Hindlimb muscle (tissue), 1 donor: ENCODE measurements around the gene RBPJL. TPM values are rescaled to one million over a fixed set of nuclear protein-coding genes. Genes with fewer than 3 reads are reported as not detected.
A peak's percentile ranks its signal among the peaks of the same experiment; 100 is the strongest.

ENCODE experiments used
- DNase-seq: peaks from one replicate; pipeline ENCODE4 v3.0.0-alpha.2; 2013
- polyA plus RNA-seq: library from polyadenylated mRNA; unstranded; fragments of 120-200 nt; gene quantifications from one replicate; pipeline ENCODE4 v1.2.1, GENCODE V29; 2013; ENCODE audit not compliant: insufficient read length

RBPJL gene
- polyA plus RNA-seq, 1 donor = not detected

DNA sequence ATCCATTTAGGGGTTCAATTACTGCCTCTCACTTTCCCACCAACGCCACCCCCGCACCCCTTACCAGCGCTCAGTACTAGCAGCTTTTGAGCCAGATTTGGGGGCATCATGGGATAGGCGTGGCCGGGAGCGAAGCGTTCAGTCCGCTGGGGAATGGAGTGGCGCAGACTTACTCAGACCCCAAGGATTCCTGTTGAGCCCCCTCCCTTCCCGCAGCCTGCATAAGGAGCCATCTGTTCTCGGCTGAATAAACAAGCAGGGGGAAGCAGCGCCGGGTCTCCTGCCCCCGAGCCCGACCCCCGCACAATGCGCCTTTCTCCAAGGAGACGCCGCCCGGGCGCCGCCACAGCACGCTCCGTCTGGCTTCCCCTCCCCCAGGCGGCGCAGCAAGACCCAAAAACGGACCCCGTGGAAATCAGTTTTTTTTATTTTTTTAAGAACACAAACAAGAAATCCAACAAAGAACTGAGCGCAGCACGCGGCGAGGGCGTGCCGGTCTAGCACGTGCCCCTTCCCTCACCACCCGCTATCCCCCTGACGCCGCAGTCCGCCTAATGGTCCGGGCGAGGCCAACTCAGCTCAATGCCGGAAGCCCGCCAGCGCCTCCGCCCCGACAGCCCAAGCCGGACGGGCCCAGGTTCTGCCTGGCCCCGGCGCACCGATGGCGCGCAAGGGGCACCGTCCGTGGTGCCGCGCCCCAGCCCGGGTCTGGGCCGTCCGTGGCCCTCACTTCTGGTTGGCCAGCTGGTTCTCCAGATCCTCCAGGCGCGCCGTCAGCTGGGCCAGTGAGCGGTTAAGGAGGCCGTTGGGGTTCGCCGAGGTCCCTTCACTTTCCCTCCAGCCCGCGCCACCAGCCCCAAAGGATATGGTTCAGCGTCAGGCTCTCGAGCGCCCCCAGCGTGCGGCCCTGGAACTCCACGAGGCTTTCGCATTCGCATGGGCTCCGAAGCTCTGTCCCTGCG, 13.3 kb upstream of the RBPJL start:
- DNase-seq = peak; percentile 57

- DNase-seq = no peak
These were observed 12.7 kb upstream of the RBPJL start for GRCh38 chr20:45294003-45294368.

DNA sequence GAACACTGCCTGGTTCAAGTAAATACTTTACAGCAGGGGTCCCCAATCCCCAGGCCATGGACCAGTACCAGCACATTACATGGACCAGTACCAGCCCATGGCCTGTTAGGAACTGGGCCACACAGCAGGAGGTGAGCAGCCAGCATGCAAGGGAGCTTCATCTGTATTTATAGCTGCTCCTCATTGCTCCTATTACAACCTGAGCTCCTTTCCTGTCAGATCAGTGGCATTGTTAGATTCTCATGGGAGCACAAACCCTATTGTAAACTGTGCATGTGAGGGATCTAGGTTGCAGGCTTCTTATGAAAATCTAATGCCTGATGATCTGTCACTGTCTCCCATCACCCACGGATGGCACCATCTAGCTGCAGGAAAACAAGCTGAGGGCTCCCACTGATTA, 12.0 kb upstream of the RBPJL start:
- no peak for DNase-seq

- DNase-seq = no peak
These were observed 8.7 kb upstream of the RBPJL start for GRCh38 chr20:45297786-45298497.

DNA sequence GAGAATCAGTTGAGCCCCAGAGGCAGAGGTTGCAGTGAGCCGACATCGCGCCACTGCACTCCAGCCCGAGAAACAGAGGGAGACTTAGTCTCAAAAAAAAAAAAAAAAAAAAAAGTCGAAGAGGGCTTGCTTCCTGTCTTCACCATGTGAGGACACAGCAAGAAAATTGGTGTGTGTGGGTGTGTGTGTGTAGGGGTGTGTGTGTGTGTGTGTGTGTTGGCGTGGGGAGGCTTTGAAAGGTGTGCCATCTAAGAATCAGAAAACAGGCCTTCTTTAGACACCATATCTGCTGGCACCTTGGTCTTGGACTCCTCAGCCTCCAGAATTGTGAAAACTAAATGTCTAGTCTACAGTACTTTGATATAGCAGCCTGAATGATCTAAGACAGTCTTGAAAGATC, 6.9 kb upstream of the RBPJL start:
- DNase-seq = no peak

DNA sequence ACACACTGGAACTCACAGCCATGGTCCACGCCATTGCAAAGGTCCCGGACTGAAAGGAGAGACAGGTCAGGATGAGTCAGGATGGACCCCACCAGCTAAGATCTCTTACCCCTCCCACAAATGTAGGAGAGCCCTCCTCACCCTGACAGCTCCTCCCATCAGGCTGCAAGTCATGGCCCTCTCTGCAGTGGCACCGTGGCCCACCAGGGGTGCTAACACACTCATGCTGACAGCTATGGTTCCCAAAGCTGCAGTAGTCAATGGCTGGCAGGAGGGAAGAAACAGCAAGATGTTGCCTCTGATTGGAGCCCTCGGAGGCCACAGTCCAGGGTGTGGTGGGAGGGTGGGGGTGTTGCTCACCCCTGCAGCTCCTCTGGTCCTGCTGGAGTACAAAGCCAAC, 5.7 kb upstream of the RBPJL start:
- DNase-seq = no peak

- DNase-seq = no peak
These were observed 4.8 kb upstream of the RBPJL start for GRCh38 chr20:45301824-45302271.

GRCh38 chr20:45303586-45304463, 2.8 kb upstream of the RBPJL start:
- DNase-seq = no peak

- DNase-seq = no peak
These were observed 2.1 kb upstream of the RBPJL start for GRCh38 chr20:45304464-45304999.

- no peak for DNase-seq
These were observed 1.4 kb upstream of the RBPJL start for GRCh38 chr20:45305262-45305661.

DNA sequence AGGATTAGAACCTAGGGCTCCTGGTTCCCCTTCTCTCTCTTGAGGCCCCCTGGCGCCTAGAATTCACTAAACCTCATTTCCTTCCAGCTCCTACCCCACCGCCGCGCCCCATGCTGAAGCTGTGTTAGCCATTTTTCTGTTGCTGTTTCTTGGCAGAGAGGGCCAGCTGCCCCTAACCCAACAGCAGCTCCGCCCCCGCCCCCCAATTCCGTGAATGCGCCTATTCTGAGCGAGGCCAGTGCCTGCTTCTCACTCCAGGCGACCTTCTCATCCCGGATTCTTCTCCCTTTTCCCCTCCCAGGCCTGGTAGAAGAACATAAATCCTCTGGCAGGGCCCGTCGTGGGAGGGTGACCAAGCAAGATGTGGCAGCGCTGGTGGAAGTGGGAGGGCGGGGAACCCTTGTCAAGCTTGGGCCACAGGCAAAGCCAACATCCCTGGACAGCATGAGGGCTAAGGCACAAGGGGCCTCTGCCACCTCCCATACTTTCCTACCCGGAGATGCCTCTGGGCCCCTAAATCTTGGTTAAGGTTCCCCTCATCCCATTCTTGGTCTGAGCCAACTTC, 518 bp downstream of the RBPJL start:
- no peak for DNase-seq

DNA sequence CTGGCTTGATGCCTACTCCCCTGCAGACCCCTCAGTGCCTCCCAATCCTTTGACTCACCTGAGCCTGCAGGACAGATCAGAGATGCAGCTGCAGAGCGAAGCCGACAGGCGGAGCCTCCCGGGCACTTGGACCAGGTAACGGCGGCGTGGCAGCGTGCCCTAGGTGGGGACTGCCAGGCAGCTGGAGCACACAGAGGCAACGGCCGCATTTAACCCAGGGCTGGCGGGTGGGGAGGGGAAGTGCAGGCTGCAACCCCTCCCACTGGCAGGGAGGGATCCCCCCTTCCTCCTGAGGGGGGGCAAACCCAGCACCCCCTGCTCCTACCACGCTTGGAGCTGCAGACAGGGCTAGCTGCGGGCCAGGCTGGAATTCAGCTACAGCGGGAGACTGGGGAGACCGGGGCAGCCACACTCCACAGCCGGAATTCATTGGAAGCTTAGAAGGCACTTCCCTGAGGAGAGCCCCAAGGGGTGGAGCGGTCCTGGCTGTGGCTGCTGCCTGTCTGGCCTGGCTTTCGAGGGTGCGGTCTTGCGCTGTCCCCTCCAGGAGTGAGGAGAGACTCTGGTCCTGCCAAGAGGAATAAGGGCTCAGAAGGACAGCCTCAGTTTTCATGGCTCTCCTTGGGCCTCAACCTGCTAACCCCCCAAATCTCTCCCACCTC, 1.6 kb downstream of the RBPJL start, which contains the start of gene MATN4:
Gene MATN4 (minus strand): TSS at position 183 of the 662 bp plus-strand sequence. CDS start 2,717 bp downstream, outside the sequence.
- DNase-seq = peak; percentile 15

DNA sequence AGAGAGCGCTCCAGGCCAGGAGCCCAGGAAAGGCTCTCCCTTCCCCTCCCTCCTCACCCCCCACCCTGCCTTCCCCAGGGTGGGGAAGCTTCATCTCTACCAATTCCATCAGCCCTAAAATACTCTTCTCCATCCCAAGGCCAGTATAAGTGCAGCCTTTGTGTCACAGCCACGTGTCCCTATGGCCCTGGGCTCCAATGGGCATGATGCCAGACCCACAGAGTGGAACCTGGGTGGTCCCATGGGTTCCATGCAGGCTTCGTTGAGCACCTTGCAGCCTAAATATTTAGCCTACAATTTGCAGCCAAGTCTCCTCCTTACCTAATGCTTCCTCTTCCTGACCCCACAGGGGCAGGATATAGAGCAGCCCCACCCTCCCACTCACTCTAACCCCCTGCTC, 2.4 kb downstream of the RBPJL start:
- no peak for DNase-seq

- DNase-seq = peak; percentile 39
These were observed 5.1 kb downstream of the RBPJL start for GRCh38 chr20:45311589-45312211.

DNA sequence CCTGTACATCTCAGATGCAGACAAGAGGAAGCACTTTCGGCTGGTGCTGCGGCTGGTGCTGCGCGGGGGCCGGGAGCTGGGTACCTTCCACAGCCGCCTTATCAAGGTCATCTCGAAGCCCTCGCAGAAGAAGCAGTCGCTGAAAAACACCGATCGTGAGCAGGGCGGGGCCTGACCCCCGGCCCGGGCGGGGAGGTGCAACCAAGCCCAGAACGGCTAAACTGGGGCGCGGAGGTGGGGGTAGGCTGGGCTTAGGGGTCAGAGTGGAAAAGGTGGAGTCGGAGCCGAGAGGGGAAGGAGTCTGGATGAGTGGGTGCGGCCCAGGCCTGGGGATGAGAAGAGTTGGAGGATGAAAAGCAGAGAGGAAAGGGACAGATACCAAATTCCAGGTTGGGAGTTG, 5.6 kb downstream of the RBPJL start:
- no peak for DNase-seq

DNA sequence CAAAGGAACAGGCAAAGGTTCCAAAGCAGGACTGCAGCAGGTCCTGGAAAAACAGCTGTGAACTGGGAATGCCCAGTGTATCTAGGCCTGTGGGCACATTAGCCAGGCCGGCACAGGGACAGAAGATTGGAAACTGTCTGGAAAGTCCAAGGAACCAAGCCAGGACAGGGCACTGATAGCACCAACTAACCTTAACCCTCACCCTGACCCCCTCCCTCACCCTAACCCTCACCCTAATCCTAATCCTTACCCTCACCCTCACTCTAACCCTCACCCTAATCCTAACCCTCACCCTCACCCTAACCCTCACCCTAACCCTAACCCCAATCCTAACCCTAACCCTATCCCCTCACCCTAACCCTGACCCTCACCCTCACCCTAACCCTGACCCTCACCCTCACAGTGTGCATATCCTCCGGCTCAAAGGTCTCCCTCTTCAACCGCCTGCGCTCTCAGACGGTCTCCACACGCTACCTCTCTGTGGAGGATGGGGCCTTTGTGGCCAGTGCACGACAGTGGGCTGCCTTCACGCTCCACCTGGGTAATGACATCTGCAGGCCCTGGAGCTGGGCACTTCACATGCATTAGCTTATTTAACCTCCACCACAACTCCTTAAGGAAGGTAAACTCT, 6.5 kb downstream of the RBPJL start:
- no peak for DNase-seq

- DNase-seq = no peak
These were observed 7.3 kb downstream of the RBPJL start for GRCh38 chr20:45313943-45314342.

- no peak for DNase-seq
These were observed 9.0 kb downstream of the RBPJL start for GRCh38 chr20:45315672-45316071.

DNA sequence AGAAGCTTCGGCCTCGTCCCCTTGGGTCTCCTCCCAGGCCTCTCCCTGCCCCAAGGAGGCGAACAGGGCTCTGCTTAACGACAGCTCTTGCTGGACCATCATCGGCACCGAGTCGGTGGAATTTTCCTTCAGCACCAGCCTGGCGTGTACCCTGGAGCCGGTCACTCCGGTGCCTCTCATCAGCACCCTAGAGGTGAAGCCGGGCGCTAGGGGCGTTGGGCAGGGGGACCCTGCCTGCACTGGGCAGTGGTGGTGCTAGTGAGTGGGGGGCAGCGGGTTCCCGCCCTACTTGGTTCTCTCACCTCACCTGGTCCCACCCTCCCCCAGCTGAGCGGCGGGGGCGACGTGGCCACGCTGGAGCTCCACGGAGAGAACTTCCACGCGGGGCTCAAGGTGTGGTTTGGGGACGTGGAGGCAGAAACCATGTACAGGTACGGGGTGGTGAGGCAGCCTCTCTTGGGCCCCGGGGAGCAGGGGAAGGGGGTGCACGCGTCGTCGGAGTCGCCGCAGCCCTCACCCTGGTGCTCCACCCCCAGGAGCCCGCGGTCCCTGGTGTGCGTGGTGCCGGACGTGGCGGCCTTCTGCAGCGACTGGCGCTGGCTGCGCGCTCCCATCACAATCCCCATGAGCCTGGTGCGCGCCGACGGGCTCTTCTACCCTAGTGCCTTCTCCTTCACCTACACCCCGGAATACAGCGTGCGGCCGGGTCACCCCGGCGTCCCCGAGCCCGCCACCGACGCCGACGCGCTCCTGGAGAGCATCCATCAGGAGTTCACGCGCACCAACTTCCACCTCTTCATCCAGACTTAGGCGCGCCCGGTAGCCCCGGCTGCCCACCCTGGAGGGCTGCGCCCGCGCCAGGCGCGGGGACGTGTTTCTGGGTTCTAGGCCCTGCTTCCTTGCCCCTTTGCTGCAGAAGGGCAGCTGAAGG, 9.8 kb downstream of the RBPJL start:
- no peak for DNase-seq
